HG03342 (cell line): ENCODE results near the gene UBE4B.

Experiments used
- ATAC-seq: cut with Tn5 transposase; IDR thresholded peaks from one replicate; pipeline ENCODE4 v1.9.1; 2021; ENCODE audit warnings: mild to moderate bottlenecking, moderate library complexity; ENCODE audit not compliant: unreplicated experiment

UBE4B gene

GRCh38 chr1:10108948-10109708, 76.4 kb downstream of the UBE4B start:
- no peak for ATAC-seq

GRCh38 chr1:10113501-10113900, 80.7 kb downstream of the UBE4B start:
- ATAC-seq: no peak

GRCh38 chr1:10114746-10115145, 82.0 kb downstream of the UBE4B start:
- no peak for ATAC-seq

GRCh38 chr1:10117132-10117531, 84.4 kb downstream of the UBE4B start:
- no peak for ATAC-seq

- ATAC-seq: no peak
These were observed 85.1 kb downstream of the UBE4B start for GRCh38 chr1:10117865-10118264.

- no peak for ATAC-seq
These were observed 88.9 kb downstream of the UBE4B start for GRCh38 chr1:10121688-10122087.

- no peak for ATAC-seq
These were observed 90.2 kb downstream of the UBE4B start for GRCh38 chr1:10122926-10123325.

- no peak for ATAC-seq
These were observed 95.5 kb downstream of the UBE4B start for GRCh38 chr1:10128101-10128765.

GRCh38 chr1:10132316-10132715, 99.6 kb downstream of the UBE4B start:
- no peak for ATAC-seq

- no peak for ATAC-seq
These were observed 100.1 kb downstream of the UBE4B start for GRCh38 chr1:10132852-10133251.

- no peak for ATAC-seq
These were observed 108.2 kb downstream of the UBE4B start for GRCh38 chr1:10140981-10141380.

- ATAC-seq: no peak
These were observed 111.3 kb downstream of the UBE4B start for GRCh38 chr1:10143961-10144485.

GRCh38 chr1:10146391-10146790, 113.6 kb downstream of the UBE4B start:
- no peak for ATAC-seq

- no peak for ATAC-seq
These were observed 116.5 kb downstream of the UBE4B start for GRCh38 chr1:10149231-10149630.

GRCh38 chr1:10152709-10153284, 120.0 kb downstream of the UBE4B start:
- ATAC-seq: no peak

- ATAC-seq: no peak
These were observed 122.4 kb downstream of the UBE4B start for GRCh38 chr1:10155087-10155712.

- ATAC-seq: no peak
These were observed 127.4 kb downstream of the UBE4B start for GRCh38 chr1:10160173-10160572.

GRCh38 chr1:10160907-10161490, 128.2 kb downstream of the UBE4B start:
- no peak for ATAC-seq

- ATAC-seq: no peak
These were observed 129.0 kb downstream of the UBE4B start for GRCh38 chr1:10161541-10162290.

- no peak for ATAC-seq
These were observed 136.3 kb downstream of the UBE4B start for GRCh38 chr1:10168912-10169514.
